ENCODE data around the gene TMEM259. TPM values are rescaled to one million over a fixed set of nuclear protein-coding genes. Genes with fewer than 3 reads are reported as not detected.

TMEM259 gene
- total and polyA plus RNA-seq, 2 experiments from 2014 or later = 82.8 to 196 TPM

GRCh38 chr19:993831-994393 is 27.0 kb downstream of the TMEM259 start:
- H3K27me3 Mint-ChIP-seq (ENCODE audit: insufficient read depth, low read depth, poor library complexity) = peaks cover 29% of the 10 kb centered on the region
- TF ChIP-seq REST (IDR thresholded peaks at IDR 0.05; ENCODE audit: unreplicated experiment) (no peak), ETS1 (IDR thresholded peaks at IDR 0.05) (no peak)
- H3K27ac Mint-ChIP-seq = no peak overlapping the region
- no peaks in the 10 kb centered on the region for H3K9me2 ChIP-seq (ENCODE audit: insufficient read depth)
- no peaks in the 10 kb centered on the region for H3K9me3 Mint-ChIP-seq
- peaks cover 20% of the 10 kb centered on the region for H3K27me3 ChIP-seq (ENCODE audit: insufficient read depth)
- no peak for DNase-seq (ENCODE audit: low spot score)
- H3K36me3 ChIP-seq (ENCODE audit: insufficient read depth) = no peaks in the 10 kb centered on the region; the same call in 1 of the 2 replicates
- H3K4me3 ChIP-seq = no peak overlapping the region
- peaks cover under 1% of the 10 kb centered on the region; the same call in 2 of the 3 replicates for H3K4me1 Mint-ChIP-seq
- H3K4me1 ChIP-seq (ENCODE audit: insufficient read depth) = no peaks in the 10 kb centered on the region
- H3K4me2 ChIP-seq = no peak overlapping the region
- peaks cover 2% of the 10 kb centered on the region; the same call in 1 of the 2 replicates for H4K20me1 ChIP-seq (replicated peaks; ENCODE audit: insufficient read depth)
- H3K4me3 Mint-ChIP-seq = no peak overlapping the region
- H3K79me2 ChIP-seq (replicated peaks; ENCODE audit: insufficient read depth) = no peaks in the 10 kb centered on the region
- H3F3A ChIP-seq (replicated peaks; ENCODE audit: low read depth) = peaks cover 27% of the 10 kb centered on the region
- H3K27ac ChIP-seq (ENCODE audit: low read depth) = no peak overlapping the region
- peaks cover 13% of the 10 kb centered on the region for H3K36me3 Mint-ChIP-seq (ENCODE audit: low read depth)
- H2AFZ ChIP-seq = no peak overlapping the region
- ATAC-seq = peak; percentile 6

- no peak overlapping the region for H3K4me3 Mint-ChIP-seq
- TF ChIP-seq NANOG (IDR thresholded peaks at IDR 0.05; ENCODE audit: borderline replicate concordance) (no peak), EZH2 (IDR thresholded peaks at IDR 0.05; ENCODE audit: low read depth, unreplicated experiment) (no peak)
- DNase-seq (ENCODE audit: low spot score) (no peak), ATAC-seq (no peak)
- peaks cover 31% of the 10 kb centered on the region for H3K27me3 Mint-ChIP-seq (ENCODE audit: insufficient read depth, low read depth, poor library complexity)
- H3K4me1 Mint-ChIP-seq = peaks cover 3% of the 10 kb centered on the region; the same call in 1 of the 3 replicates
- H3K9me3 Mint-ChIP-seq = no peaks in the 10 kb centered on the region
- H3K36me3 Mint-ChIP-seq (ENCODE audit: low read depth) = peaks cover 18% of the 10 kb centered on the region
- H3K4me3 ChIP-seq = no peak overlapping the region
- H3K27ac Mint-ChIP-seq = no peak overlapping the region
- H3F3A ChIP-seq (replicated peaks; ENCODE audit: low read depth) = peaks cover 26% of the 10 kb centered on the region
- no peak overlapping the region for H3K4me2 ChIP-seq
- H3K27ac ChIP-seq (ENCODE audit: low read depth) = no peak overlapping the region
- H3K79me2 ChIP-seq (replicated peaks; ENCODE audit: insufficient read depth) = no peaks in the 10 kb centered on the region
- H3K4me1 ChIP-seq (ENCODE audit: insufficient read depth) = no peaks in the 10 kb centered on the region
- no peaks in the 10 kb centered on the region for H3K9me2 ChIP-seq (ENCODE audit: insufficient read depth)
- H2AFZ ChIP-seq = no peak overlapping the region
- no peaks in the 10 kb centered on the region; the same call in 1 of the 2 replicates for H3K36me3 ChIP-seq (ENCODE audit: insufficient read depth)
- H4K20me1 ChIP-seq (replicated peaks; ENCODE audit: insufficient read depth) = peaks cover 2% of the 10 kb centered on the region; the same call in 1 of the 2 replicates
- H3K27me3 ChIP-seq (ENCODE audit: insufficient read depth) = peaks cover 16% of the 10 kb centered on the region
Measured at GRCh38 chr19:993361-993830, 27.5 kb downstream of the TMEM259 start.

Data from GM23338 (cell line).